Measurements from ENCODE around the gene HNRNPCL1.

HNRNPCL1 gene

GRCh38 chr1:12809933-12810332 lies 38.6 kb downstream of the HNRNPCL1 start:
- no peak overlapping the region for H3K4me3 ChIP-seq (ENCODE audit: low read depth, low read length)
- TF ChIP-seq, protein P1, sequence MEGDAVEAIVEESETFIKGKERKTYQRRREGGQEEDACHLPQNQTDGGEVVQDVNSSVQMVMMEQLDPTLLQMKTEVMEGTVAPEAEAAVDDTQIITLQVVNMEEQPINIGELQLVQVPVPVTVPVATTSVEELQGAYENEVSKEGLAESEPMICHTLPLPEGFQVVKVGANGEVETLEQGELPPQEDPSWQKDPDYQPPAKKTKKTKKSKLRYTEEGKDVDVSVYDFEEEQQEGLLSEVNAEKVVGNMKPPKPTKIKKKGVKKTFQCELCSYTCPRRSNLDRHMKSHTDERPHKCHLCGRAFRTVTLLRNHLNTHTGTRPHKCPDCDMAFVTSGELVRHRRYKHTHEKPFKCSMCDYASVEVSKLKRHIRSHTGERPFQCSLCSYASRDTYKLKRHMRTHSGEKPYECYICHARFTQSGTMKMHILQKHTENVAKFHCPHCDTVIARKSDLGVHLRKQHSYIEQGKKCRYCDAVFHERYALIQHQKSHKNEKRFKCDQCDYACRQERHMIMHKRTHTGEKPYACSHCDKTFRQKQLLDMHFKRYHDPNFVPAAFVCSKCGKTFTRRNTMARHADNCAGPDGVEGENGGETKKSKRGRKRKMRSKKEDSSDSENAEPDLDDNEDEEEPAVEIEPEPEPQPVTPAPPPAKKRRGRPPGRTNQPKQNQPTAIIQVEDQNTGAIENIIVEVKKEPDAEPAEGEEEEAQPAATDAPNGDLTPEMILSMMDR (IDR thresholded peaks at IDR 0.05; ENCODE audit: borderline replicate concordance, insufficient read depth, low read depth, low read length): no peak

- TF ChIP-seq, protein P1 (IDR thresholded peaks at IDR 0.05; ENCODE audit: borderline replicate concordance, insufficient read depth, low read depth, low read length): no peak
Observed at GRCh38 chr1:12799730-12800129, 48.8 kb downstream of the HNRNPCL1 start.

DNA sequence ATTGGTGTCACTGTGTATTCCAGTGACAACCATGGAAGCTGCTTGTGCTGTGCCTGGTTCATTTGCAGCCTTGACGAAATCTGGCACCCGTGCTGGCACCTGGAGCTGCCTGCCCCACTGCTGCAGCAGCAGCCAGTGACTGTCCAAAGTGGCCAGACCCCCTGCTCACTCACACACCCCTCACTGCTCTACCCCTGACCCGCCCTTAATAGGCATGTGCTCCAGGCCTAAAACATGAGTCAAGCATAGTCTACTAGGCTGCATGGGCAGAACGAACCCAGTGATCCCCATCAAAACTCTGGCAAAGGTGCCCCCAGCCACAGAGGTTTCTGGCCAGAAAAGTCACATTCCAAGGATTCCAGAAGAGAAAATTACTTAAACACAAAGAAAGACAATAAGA lies 49.6 kb downstream of the HNRNPCL1 start:
- H3K4me3 ChIP-seq (ENCODE audit: low read depth, low read length): no peak overlapping the region
- TF ChIP-seq, protein P1 (IDR thresholded peaks at IDR 0.05; ENCODE audit: borderline replicate concordance, insufficient read depth, low read depth, low read length): no peak

More at GRCh38 chr1:12799730-12800129, 48.8 kb downstream of the HNRNPCL1 start:
- H3K4me3 ChIP-seq (ENCODE audit: low read depth, low read length): no peak overlapping the region
